ENCODE data around the gene TOMM20.
"Not testable (repeated sequence)": the region's sequence is repeated elsewhere in the genome, so short reads cannot be mapped to it uniquely, and the experiment has no call there.

Gene TOMM20

DNA sequence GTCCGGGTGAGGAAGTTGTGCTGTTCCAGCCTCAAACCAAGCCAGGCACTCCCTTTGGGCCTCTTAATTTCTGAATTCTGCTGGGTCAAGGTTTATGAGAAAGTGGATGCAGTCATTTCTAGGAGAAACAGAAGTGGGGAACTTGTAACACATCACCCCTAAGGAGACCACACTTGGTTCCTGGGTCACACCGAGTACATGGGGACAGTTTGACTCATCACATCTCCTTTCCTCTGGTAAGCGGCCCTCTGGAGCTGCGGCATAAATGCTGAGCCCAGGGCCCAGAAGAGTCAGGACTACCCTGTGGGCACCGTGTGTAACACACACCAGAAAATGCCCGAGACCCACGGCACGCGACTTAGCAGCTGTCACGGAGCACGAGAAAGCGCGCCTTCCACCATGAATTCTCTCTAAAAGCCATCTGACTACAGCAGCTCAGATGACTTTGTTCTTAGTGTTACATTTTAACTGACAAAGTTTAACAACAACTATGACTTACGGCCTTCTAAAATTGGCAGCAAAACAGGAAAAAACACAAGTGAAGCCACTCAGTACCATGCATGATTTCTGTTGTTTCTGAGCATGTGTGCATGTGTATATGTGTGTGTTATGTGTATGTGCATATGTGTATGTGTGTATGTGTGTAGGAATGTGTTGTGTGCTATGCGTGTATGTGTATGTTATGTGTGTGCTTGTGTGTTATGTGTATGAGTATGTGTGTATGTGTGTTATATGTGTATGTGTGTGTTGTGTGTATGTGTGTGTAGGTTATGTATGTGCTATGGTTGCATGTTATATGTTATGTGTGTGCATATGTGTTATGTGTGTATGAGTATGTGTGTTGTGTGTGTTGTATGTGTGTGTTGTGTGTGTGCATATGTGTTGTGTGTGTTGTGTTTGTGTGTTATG lies 50.8 kb downstream of the TOMM20 start:
- DNase-seq = peak; percentile 57

GRCh38 chr1:235077163-235077540 lies 51.5 kb downstream of the TOMM20 start:
- DNase-seq = no peak

- no peak for DNase-seq
Observed at GRCh38 chr1:235076504-235077162, 52.0 kb downstream of the TOMM20 start.

GRCh38 chr1:235075777-235076308 lies 52.8 kb downstream of the TOMM20 start:
- peak; percentile 43 for DNase-seq

- DNase-seq = peak; percentile 85
Observed at GRCh38 chr1:235075048-235075776, 53.4 kb downstream of the TOMM20 start.

DNA sequence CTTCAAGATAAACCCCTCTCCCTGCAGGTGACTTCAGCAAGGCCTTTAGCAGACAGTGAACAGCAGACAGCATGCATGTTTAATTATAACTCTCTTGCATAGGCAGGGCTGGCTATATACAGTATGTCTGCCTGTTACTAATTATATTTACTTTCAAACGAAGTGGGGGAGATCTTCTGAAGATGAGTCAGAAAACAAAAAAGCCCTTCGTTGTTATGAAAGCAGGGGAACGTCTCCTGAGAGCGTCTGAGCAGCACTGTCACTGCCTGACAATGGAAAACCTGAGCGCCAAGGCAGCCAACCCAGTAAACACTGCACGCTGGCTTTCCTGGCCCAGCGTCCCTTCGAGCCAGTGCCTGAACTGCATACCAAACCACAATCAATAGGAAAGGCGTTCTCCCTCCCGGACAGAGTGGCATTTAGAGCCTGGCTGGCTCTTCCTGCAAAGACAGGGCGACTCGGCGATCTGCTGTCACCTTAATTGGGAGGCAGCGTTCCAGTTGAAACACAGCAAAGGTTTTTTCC lies 54.1 kb downstream of the TOMM20 start:
- DNase-seq = peak; percentile 71

DNA sequence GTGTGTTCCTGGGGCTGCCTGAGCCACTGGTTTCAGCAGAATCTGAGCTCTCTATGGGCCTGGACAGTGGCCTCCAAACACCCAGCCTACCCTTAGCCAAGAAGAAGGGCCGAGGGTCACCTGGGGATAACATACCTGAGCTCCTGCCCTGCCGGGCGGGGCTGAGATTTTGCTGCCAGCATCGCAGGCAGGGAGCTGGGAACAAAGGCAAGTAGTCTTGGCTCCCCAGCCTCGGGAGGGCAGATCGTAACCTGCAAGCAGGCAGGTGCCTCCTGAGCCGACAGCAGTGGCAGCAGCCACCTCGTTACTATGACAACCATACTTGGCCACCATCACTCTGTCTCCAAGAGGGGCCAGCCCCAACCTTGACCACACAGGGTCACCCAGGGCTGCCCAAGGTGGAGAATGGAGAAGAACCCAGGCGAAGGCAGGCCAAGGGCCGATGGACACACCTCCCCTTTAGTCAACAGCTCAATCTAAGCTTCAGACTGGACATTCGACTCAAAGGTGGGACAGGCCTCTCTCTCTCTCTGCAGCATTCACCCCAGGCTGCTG lies 54.6 kb downstream of the TOMM20 start:
- DNase-seq = no peak

DNA sequence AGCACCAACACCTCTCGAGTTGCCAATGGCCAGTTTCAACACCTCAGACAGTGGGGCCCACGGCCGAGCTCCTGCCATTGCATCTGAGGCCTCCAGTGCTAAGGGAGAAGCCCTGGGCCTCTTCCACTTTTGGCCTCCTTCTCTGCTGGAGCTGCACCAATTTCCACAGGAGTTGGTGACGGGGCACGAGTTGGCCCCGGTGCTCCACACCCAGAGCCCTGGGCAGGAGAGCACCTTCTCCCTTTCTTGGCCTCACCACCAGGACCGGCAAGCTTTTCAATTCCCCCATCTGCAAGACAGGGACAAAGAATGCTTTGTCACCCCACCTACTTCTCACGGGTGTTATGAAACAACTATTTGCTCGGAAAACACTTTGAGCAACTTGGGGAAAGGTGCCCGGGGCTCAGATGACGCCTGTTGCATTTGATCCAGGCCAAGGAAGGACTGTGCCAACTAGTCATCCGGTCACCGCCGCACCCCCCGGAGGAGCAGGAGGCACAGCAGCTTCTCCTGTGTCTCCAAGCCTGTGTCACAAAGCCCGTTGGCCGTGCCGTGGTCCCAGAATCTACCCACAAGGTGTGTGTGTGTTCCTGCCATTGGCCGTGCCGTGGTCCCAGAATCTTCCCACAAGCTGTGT lies 55.2 kb downstream of the TOMM20 start:
- DNase-seq = no peak

DNA sequence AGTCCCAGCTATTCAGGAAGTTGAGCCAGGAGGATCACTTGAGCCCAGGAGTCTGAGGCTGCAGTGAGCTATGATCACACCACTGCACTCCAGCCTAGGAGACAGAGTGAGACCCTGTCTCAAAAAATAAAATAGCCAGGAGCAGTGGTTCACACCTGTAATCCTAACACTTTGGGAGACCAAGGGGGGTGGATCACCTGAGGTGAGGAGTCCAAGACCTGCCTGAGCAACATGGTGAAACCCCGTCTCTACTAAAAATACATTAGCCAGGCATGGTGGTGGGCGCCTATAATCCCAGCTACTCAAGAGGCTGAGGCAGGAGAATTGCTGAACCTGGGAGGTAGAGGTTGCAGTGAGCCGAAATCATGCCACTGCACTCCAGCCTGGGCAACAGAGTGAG lies 56.1 kb downstream of the TOMM20 start:
- not testable (repeated sequence) for DNase-seq

GRCh38 chr1:235072096-235072495 lies 56.5 kb downstream of the TOMM20 start:
- no peak for DNase-seq

- DNase-seq = no peak
Observed at GRCh38 chr1:235070819-235071218, 57.8 kb downstream of the TOMM20 start.

DNA sequence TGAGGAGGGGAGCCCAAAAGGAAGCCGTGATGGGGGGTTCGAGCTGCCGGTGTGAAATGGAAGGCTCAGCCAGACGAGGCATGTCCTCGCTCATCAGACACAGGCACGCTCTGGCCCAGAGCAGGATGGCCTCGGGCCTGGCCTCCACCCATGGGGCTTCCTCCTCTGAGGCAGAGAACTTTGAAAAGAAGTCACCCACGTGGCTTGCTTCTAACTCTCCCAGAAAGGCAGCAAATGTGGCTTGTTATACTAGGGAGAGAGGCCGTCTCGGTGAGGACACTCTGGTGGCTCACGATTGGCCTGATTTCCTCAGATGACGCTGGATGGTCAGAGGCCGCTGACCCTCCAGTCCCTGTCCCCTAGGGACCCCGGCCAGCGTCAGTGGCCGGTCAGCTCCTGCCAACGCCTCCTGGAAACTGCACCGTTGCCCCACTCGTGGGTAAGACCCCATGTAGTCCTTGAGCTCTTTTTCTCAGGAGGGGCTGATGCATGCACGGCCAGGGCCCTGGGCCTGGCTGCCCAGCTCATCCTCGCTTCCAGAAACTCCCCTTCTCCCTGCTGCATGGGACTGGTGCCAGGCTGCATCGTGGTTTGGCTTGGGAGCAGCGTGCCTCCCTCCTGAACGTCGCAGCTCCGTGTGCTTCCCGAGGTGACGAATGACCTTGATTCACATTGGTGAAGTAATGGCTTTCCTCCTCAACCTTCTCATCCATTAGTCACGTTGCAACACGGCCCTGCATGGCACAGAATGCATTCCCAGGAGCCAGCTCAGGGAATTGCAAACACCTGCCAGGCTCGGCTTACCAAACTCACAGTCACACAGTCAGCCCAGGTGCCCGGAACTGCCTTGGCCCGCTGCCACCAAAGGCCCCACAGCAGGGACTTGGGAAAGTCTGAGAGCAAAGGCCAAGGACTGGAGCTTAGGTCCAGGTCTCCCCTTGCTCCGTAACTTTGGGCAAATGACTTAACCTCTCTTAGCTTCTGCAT lies 58.8 kb downstream of the TOMM20 start:
- DNase-seq = no peak

DNA sequence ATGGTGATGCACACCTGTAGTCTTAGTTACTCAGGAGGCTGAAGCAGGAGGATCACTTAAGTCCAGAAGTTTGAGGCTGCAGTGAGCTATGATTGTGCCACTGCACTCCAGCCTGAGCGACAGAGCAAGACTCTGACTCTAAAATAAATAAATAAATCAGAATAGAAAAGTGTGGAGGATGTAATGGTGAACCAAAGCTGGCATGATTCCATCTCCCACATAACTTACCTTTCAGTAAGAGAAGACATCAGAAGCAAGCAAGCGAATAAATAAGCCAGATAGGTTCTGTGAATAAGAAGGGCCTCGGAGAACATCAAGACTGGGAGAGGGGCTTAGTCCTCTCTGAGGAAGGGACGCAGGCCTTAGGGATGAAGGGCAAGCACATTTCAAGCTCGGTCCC lies 59.5 kb downstream of the TOMM20 start:
- DNase-seq = no peak

GRCh38 chr1:235068158-235069121 lies 60.2 kb downstream of the TOMM20 start:
- DNase-seq = no peak

DNA sequence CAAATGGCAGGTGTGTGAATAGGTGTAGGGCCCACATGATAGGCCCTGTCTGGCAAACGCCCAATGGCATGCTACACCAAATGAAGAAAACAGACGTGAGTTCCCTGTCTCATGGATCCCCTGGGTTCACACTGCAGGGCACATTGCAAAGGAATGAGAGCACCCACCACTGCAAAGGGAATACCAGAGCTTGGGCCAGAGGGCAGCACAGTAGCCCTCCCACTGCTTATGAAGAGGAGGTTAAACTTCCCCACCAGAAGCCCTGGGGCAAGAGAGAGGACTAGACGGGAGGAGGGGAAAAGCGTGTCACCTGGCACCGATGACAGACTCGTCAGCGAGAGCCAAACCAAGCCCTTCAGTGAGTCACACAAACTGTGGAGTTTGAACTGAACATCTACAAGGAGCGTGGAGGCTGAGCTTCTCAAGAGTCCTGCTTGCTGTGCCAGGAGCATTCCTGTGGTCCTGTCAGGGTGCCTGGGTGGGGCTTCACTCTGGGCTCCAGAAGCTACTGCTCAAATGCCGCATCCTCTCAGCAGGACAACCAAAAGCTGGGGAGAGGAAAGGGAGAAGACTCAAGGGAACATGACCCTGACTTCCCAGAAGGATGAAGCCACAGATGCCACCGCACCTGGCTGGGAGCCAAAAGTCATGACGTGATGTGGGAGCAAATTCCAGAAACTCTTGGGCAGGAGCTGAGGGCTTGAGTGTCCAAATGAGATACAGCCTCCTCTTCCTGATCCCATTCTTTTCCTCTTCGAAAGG lies 61.1 kb downstream of the TOMM20 start:
- no peak for DNase-seq

DNA sequence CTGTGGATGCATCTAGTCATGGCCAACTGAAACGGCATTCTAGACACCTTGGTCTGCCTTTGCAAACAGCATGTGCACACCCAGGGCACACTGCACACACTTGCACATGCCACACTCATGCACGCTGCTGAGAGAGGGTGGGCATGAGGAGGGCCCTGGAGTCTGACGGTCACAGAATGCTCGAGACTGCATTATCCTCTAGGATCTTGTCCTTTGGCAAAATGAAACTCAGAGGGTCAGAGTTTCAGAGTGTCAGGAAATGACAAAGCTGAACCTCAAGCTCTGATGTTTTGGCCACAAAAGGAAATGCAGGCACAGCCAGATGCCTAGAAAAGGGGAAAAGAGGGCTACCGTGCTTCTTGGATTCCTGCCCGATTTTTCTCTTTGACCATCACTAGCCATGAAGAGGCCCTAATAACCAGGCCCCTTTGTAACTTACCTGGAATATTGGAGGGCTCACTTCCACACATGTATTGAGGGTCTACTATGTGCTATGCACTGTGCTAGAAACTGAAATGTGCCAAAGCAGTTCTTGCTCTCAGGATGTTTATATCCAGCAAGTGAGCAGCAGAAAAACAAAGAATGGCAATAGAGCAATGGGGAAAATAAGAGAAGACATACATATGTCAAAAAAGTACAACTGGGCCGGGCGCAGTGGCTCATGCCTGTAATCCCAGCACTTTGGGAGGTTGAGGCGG lies 65.4 kb downstream of the TOMM20 start:
- DNase-seq = no peak

- DNase-seq = no peak
Observed at GRCh38 chr1:235060607-235061470, 67.8 kb downstream of the TOMM20 start.

All from activated naive CD4-positive, alpha-beta T cell treated with Interleukin-2 at 50 U/mL for 16 hours (primary cell).